ENCODE measurements around the gene CMSS1.

The CMSS1 gene

GRCh38 chr3:99951701-99952100, 134.0 kb downstream of the CMSS1 start:
- TF ChIP-seq CTCF (IDR thresholded peaks at IDR 0.05; ENCODE audit: low read depth, low read length, missing control alignments): no peak
- DNase-seq: no peak
- no peaks in the 10 kb centered on the region for H3K36me3 ChIP-seq (replicated peaks)
- H3K27me3 ChIP-seq (replicated peaks): no peaks in the 10 kb centered on the region
- H3K27ac ChIP-seq: no peak overlapping the region
- in situ Hi-C loops (cut with HindIII; ENCODE audit: low pct_ligation_motif_present, low sequenced_read_pairs): no loop called here
- H3K4me3 ChIP-seq (ENCODE audit: low read depth, low read length): no peak overlapping the region

- TF ChIP-seq CTCF (IDR thresholded peaks at IDR 0.05; ENCODE audit: low read depth, low read length, missing control alignments): no peak
- in situ Hi-C loops (cut with HindIII; ENCODE audit: low pct_ligation_motif_present, low sequenced_read_pairs): no loop called here
- H3K27ac ChIP-seq: no peak overlapping the region
These were observed 134.6 kb downstream of the CMSS1 start for GRCh38 chr3:99952306-99952705.

GRCh38 chr3:99953596-99953995, 135.9 kb downstream of the CMSS1 start:
- no peaks in the 10 kb centered on the region for H3K36me3 ChIP-seq (replicated peaks)
- no peak overlapping the region for H3K4me3 ChIP-seq (ENCODE audit: low read depth, low read length)
- no peak for TF ChIP-seq CTCF (IDR thresholded peaks at IDR 0.05; ENCODE audit: low read depth, low read length, missing control alignments)
- in situ Hi-C loops (cut with HindIII; ENCODE audit: low pct_ligation_motif_present, low sequenced_read_pairs): no loop called here
- no peak overlapping the region for H3K27ac ChIP-seq
- no peaks in the 10 kb centered on the region for H3K27me3 ChIP-seq (replicated peaks)
- DNase-seq: no peak

More at GRCh38 chr3:99952306-99952705, 134.6 kb downstream of the CMSS1 start:
- H3K27me3 ChIP-seq (replicated peaks): no peaks in the 10 kb centered on the region
- H3K4me3 ChIP-seq (ENCODE audit: low read depth, low read length): no peak overlapping the region
- H3K36me3 ChIP-seq (replicated peaks): no peaks in the 10 kb centered on the region
- peak; percentile 60 for DNase-seq

- Histone ChIP-seq H3K4me3 (ENCODE audit: low read depth, low read length) (no peak overlapping the region), H3K27me3 (replicated peaks) (no peaks in the 10 kb centered on the region), H3K36me3 (replicated peaks) (no peaks in the 10 kb centered on the region), H3K27ac (no peak overlapping the region)
- in situ Hi-C loops (cut with HindIII; ENCODE audit: low pct_ligation_motif_present, low sequenced_read_pairs): no loop called here
- no peak for TF ChIP-seq CTCF (IDR thresholded peaks at IDR 0.05; ENCODE audit: low read depth, low read length, missing control alignments)
- no peak for DNase-seq
These were observed 137.4 kb downstream of the CMSS1 start for GRCh38 chr3:99954914-99955644.

GRCh38 chr3:99955773-99956562, 138.3 kb downstream of the CMSS1 start:
- no peak for TF ChIP-seq CTCF (IDR thresholded peaks at IDR 0.05; ENCODE audit: low read depth, low read length, missing control alignments)
- in situ Hi-C loops (cut with HindIII; ENCODE audit: low pct_ligation_motif_present, low sequenced_read_pairs): no loop called here
- no peak for DNase-seq
- Histone ChIP-seq H3K27me3 (replicated peaks) (no peaks in the 10 kb centered on the region), H3K4me3 (ENCODE audit: low read depth, low read length) (no peak overlapping the region), H3K36me3 (replicated peaks) (no peaks in the 10 kb centered on the region), H3K27ac (no peak overlapping the region)

All from brain microvascular endothelial cell (primary cell).